Measurements from ENCODE around the gene ENPP4. TPM values are rescaled to one million over a fixed set of nuclear protein-coding genes. Genes with fewer than 3 reads are reported as not detected.

Gene ENPP4
- total RNA-seq, 1 experiment from 2014 or later: 0.03 TPM

Other genes starting within 250 kb of the ENPP4 start
- gene CLIC5, start 114.1 kb upstream of the ENPP4 start, total RNA-seq (2014; rRNA removed; shearing (Covaris generic)): not detected in 2 replicates
- gene ENPP5, start 41.0 kb downstream of the ENPP4 start, total RNA-seq (2014; rRNA removed; shearing (Covaris generic)): not detected in 2 replicates

Data from HT1080 (cell line).